Neural cell (in vitro differentiated cells): ENCODE results near the gene CDCP1. TPM values are rescaled to one million over a fixed set of nuclear protein-coding genes. Genes with fewer than 3 reads are reported as not detected.

Experiments used
- H2AFZ ChIP-seq: fragments of 200-600, 300-800 bp; sonication (generic), shearing (Covaris generic); 2 replicates; pipeline ENCODE4 v1.6.0; 2014; ENCODE audit warnings: low read depth, mild to moderate bottlenecking, antibody characterized with exemption, low read length, moderate library complexity
- H3F3A ChIP-seq: fragments of 200-600 bp; shearing (Covaris generic); 2 replicates; pipeline ENCODE4 v1.6.1; 2016; ENCODE audit warnings: mild to moderate bottlenecking, moderate library complexity, mixed read lengths, antibody characterized with exemption, low read length; ENCODE audit not compliant: insufficient read depth, poor library complexity, severe bottlenecking
- H3K27ac ChIP-seq: fragments of 200-600, 300-800 bp; sonication (generic), shearing (Covaris generic); 2 replicates; pipeline ENCODE4 v1.5.1; 2014; ENCODE audit warnings: mild to moderate bottlenecking, low read length, moderate library complexity
- H3K27me3 ChIP-seq: fragments of 300-800, 200-600 bp; sonication (generic), shearing (Covaris generic); 2 replicates; pipeline ENCODE4 v1.6.0; 2014; ENCODE audit warnings: mild to moderate bottlenecking, low read depth, low read length, moderate library complexity; ENCODE audit not compliant: insufficient read depth
- H3K36me3 ChIP-seq: fragments of 300-800, 200-600 bp; sonication (generic), shearing (Covaris generic); 2 replicates; pipeline ENCODE4 v1.5.1; 2014; ENCODE audit warnings: mild to moderate bottlenecking, antibody characterized with exemption, low read length, moderate library complexity; ENCODE audit not compliant: insufficient read depth
- H3K4me2 ChIP-seq: fragments of 300-800, 200-600 bp; sonication (generic), shearing (Covaris generic); 2 replicates; pipeline ENCODE4 v1.6.0; 2014; ENCODE audit warnings: mild to moderate bottlenecking, low read length
- H3K4me3 ChIP-seq: fragments of 300-800, 200-600 bp; sonication (generic), shearing (Covaris generic); 2 replicates; pipeline ENCODE4 v1.5.1; 2014; ENCODE audit warnings: mild to moderate bottlenecking, low read length, moderate library complexity
- H3K79me2 ChIP-seq: fragments of 200-600 bp; shearing (Covaris generic); replicated peaks from 2 replicates; pipeline ENCODE4 v1.6.0; 2014; ENCODE audit warnings: mild to moderate bottlenecking, low read length, moderate library complexity; ENCODE audit not compliant: insufficient read depth
- H3K9ac ChIP-seq: fragments of 300-800, 200-600 bp; sonication (generic), shearing (Covaris generic); 2 replicates; pipeline ENCODE4 v1.6.1; 2016; ENCODE audit warnings: mild to moderate bottlenecking, low read length, mixed read lengths
- H3K9me2 ChIP-seq: fragments of 200-600 bp; shearing (Covaris generic); 2 replicates; pipeline ENCODE4 v1.6.1; 2016; ENCODE audit warnings: mild to moderate bottlenecking, low read length, mixed read lengths; ENCODE audit not compliant: insufficient read depth
- H3K9me3 ChIP-seq: fragments of 200-600, 300-800 bp; sonication (generic), shearing (Covaris generic); 2 replicates; pipeline ENCODE4 v1.6.1; 2016; ENCODE audit warnings: mild to moderate bottlenecking, mixed run types, low read length, moderate library complexity, mixed read lengths
- H4K20me1 ChIP-seq: fragments of 200-600 bp; shearing (Covaris generic); 2 replicates; pipeline ENCODE4 v1.6.1; 2016; ENCODE audit warnings: mild to moderate bottlenecking, mixed run types; ENCODE audit not compliant: insufficient read depth
- CTCF ChIP-seq: fragments of 450-650 bp; IDR thresholded peaks from 2 replicates; pipeline ENCODE4 v1.5.1; 2014; ENCODE audit warnings: antibody characterized with exemption, mild to moderate bottlenecking, moderate library complexity; ENCODE audit not compliant: poor library complexity, severe bottlenecking
- EP300 ChIP-seq: fragments of 450-650 bp; conservative IDR thresholded peaks from 2 replicates; pipeline ENCODE4 v1.6.1; 2014; ENCODE audit warnings: antibody characterized with exemption, mild to moderate bottlenecking, moderate library complexity; ENCODE audit not compliant: poor library complexity, severe bottlenecking
- EZH2 ChIP-seq: fragments of 200-600, 300-800 bp; shearing (Covaris generic), sonication (generic); IDR thresholded peaks from 2 replicates; pipeline ENCODE4 v1.6.1; 2014; ENCODE audit warnings: antibody characterized with exemption, low read length, borderline replicate concordance, mild to moderate bottlenecking; ENCODE audit not compliant: insufficient read depth, poor library complexity, severe bottlenecking
- MXI1 ChIP-seq: fragments of 450-650 bp; conservative IDR thresholded peaks from 2 replicates; pipeline ENCODE4 v1.6.1; 2014; ENCODE audit warnings: antibody characterized with exemption, mild to moderate bottlenecking; ENCODE audit not compliant: poor library complexity, severe bottlenecking
- POLR2AphosphoS5 ChIP-seq: IDR thresholded peaks from 2 replicates; pipeline ENCODE4 v1.6.1; 2012
- RAD21 ChIP-seq: fragments of 450-650 bp; conservative IDR thresholded peaks from 2 replicates; pipeline ENCODE4 v1.6.1; 2014; ENCODE audit warnings: antibody characterized with exemption, mild to moderate bottlenecking, moderate library complexity
- REST ChIP-seq: IDR thresholded peaks from 2 replicates; pipeline ENCODE4 v1.6.1; 2012; ENCODE audit warnings: borderline replicate concordance
- SMC3 ChIP-seq: fragments of 450-650 bp; conservative IDR thresholded peaks from 2 replicates; pipeline ENCODE4 v1.6.1; 2014; ENCODE audit warnings: antibody characterized with exemption, mild to moderate bottlenecking, moderate library complexity; ENCODE audit not compliant: poor library complexity
- TAF1 ChIP-seq: IDR thresholded peaks from 2 replicates; pipeline ENCODE4 v1.6.1; 2012; ENCODE audit warnings: low read depth
- polyA plus RNA-seq: library from polyadenylated mRNA; depleted of rRNA; stranded (reverse); fragments of >200 nt; gene quantifications from 2 replicates; pipeline ENCODE4 v1.2.3, GENCODE V29; 2014

The CDCP1 gene
- polyA plus RNA-seq, 1 donor from 2014 or later, result not detected

- Histone ChIP-seq H3K36me3 (no peaks in the 10 kb centered on the region), H3K4me2 (no peak overlapping the region), H3F3A (no peaks in the 10 kb centered on the region), H2AFZ (no peak overlapping the region), H3K4me3 (no peak overlapping the region), H3K27ac (no peak overlapping the region), H3K79me2 (no peaks in the 10 kb centered on the region), H3K27me3 (no peaks in the 10 kb centered on the region), H3K9me2 (no peaks in the 10 kb centered on the region), H3K9me3 (no peaks in the 10 kb centered on the region), H4K20me1 (no peaks in the 10 kb centered on the region), H3K9ac (no peak overlapping the region)
- TF ChIP-seq POLR2AphosphoS5 (no peak), EZH2 (no peak), SMC3 (no peak), CTCF (no peak), REST (no peak), RAD21 (no peak), MXI1 (no peak), TAF1 (no peak), EP300 (no peak)
Observed at GRCh38 chr3:45126730-45127129, 19.4 kb downstream of the CDCP1 start.

- Histone ChIP-seq H3K4me3 (no peak overlapping the region), H3K27me3 (no peaks in the 10 kb centered on the region), H3F3A (no peaks in the 10 kb centered on the region), H3K9me2 (no peaks in the 10 kb centered on the region), H2AFZ (no peak overlapping the region), H3K79me2 (no peaks in the 10 kb centered on the region), H4K20me1 (no peaks in the 10 kb centered on the region), H3K9ac (no peak overlapping the region), H3K9me3 (no peaks in the 10 kb centered on the region), H3K4me2 (no peak overlapping the region), H3K27ac (no peak overlapping the region), H3K36me3 (no peaks in the 10 kb centered on the region)
- TF ChIP-seq EZH2, result no peak
- TF ChIP-seq EP300, result no peak
- TF ChIP-seq REST, result no peak
- no peak for TF ChIP-seq POLR2AphosphoS5
- TF ChIP-seq SMC3, result no peak
- no peak for TF ChIP-seq CTCF
- TF ChIP-seq TAF1, result no peak
- no peak for TF ChIP-seq RAD21
- no peak for TF ChIP-seq MXI1
Observed at GRCh38 chr3:45125550-45126026, 20.6 kb downstream of the CDCP1 start.
